ENCODE results near the gene TAS2R13.

Gene TAS2R13

DNA sequence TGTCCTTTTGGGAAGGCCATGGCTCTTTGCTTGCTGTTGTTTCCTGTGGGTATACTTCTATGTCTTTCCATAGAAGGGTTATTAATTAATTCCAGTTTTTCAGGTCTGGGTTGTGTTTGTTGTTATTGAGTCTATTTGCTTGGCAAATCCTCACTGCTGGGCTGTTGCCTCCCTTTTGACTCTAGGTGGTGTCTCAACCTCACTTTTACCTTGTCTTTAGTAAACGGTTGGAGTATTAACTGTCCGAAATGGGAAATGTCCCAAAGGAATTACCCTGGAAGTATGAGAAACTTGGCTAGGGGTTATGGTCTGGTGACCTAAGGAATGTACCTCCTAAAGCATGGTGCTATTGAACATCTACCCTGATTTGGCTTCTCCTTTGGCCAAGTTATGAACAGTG lies 42.0 kb downstream of the TAS2R13 start:
- DNase-seq = no peak

DNA sequence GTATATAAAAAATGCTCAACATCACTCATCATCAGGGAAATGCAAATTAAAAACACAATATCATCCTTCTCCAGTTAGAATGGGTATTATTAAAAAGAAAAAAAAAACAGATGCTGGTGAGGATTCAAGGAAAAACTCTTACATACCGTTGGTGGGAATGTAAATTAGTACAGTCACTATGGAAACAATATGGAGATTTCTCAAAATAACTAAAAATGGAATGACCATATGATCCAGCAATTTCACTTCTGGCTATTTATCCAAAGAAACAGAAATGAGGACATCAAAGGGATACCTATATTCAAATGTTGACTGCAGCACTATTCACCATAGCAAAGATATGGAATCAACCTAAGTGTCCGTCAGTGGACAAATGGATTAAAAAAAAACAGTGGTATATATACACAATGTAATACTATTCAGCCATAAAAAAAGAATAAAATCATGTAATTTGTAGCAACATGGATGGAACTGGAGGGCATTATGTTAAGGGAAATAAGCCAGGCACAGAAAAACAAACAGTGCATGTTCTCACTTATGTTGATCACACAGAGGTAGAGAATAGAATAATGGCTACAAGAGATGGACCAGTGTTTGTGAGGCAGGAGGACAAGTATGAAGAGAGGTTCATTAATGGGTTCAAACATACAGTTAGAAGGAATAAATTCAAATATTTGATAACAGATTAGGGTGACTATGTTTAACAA lies 45.7 kb downstream of the TAS2R13 start:
- DNase-seq = no peak

DNA sequence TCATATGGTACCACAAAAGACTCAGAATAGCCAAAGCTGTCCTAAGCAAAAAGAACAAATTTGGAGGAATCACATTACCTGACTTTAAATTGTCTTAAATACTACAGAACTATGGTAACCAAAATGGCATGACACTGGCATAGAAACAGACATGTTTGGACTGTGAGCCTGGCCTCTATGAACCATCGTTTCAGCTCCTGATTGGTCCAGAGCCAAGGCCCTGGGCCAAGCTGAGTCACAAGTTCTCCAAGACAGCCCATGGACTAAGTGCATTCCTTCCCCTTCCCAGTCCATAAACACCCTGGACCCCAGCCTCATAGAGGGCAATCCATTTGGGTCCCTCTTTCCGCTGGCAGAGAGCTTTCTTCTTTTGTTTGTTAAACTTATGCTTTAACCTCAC lies 48.0 kb downstream of the TAS2R13 start:
- no peak for DNase-seq

Measured in activated T-cell treated with anti-CD3 and anti-CD28 coated beads, Interleukin-2, amount 50 U/mL, for 48 hours (primary cell).